K562 (cell line): ENCODE results near the gene ZC3HAV1L. TPM values are rescaled to one million over a fixed set of nuclear protein-coding genes. Genes with fewer than 3 reads are reported as not detected.
A peak's percentile ranks its signal among the peaks of the same experiment; 100 is the strongest.

Experiments used
- ATAC-seq: fragments of 200-7000 bp; cut with Tn5 transposase; 3 replicates; pipeline ENCODE4 v1.9.1; 2020; ENCODE audit warnings: moderate library complexity
- BruUV-seq: library from RNA; stranded (reverse); fragments of 400-500 nt; replicated peaks from 2 replicates; lab custom pipeline; 2021; lab: Mats Ljungman, UMichigan
- CTCF ChIA-PET: fragments of 300-600 bp; formaldehyde crosslinking; extraction: SDS; loops from one replicate; lab custom pipeline; 2021; ENCODE audit warnings: low intra/inter-chr PET ratio; lab: Yijun Ruan, JAX
- POLR2A ChIA-PET: fragments of 300-600, 350-650 bp; sonication (Branson Sonifier 250); formaldehyde crosslinking; extraction: SDS; loops from one replicate; lab custom pipeline; 2021; ENCODE audit warnings: antibody characterized with exemption, inconsistent platforms; lab: Yijun Ruan, JAX
- DNase-seq, 4 experiments: peaks; one replicate each; pipeline versions ENCODE4 v3.0.0 to v3.0.0-alpha.2; 2011 to 2018; ENCODE audit warnings: low spot score in 3 of 4, mixed read lengths in 3 of 4; ENCODE audit errors: extremely low read depth in 1 of 4
- FAIRE-seq: peaks from 2 replicates; lab custom pipeline; 2011; peaks lifted over from hg19 to GRCh38; lab: Jason Lieb, UNC
- H2AFZ ChIP-seq: 2 replicates; pipeline ENCODE4 v1.6.0; 2011; ENCODE audit warnings: low read depth, low read length, control low read depth, inconsistent platforms
- H3K27ac ChIP-seq: fragments of 200-600 bp; 3 replicates; pipeline ENCODE4 v1.8.0; 2011; ENCODE audit warnings: low read depth, mild to moderate bottlenecking, control low read depth, inconsistent platforms, low read length, moderate library complexity, mixed read lengths; ENCODE audit errors: extremely low read depth
- H3K27me3 ChIP-seq, 2 experiments: fragments of 300-600 bp in 1 of 2; 2 replicates in 1 of 2; 3 replicates in 1 of 2; pipeline versions ENCODE4 v1.6.0 to v1.8.0; 2011; ENCODE audit warnings: inconsistent platforms in 2 of 2, low read length in 2 of 2, mild to moderate bottlenecking in 1 of 2, mixed read lengths in 1 of 2, moderate library complexity in 1 of 2; ENCODE audit not compliant: control insufficient read depth in 2 of 2, insufficient read depth in 2 of 2
- H3K36me3 ChIP-seq: fragments of 300-600 bp; 3 replicates; pipeline ENCODE4 v1.8.0; 2011; ENCODE audit warnings: mild to moderate bottlenecking, low read length, inconsistent platforms; ENCODE audit not compliant: control insufficient read depth, insufficient read depth
- H3K4me1 ChIP-seq, 2 experiments: fragments of 200-600 bp in 1 of 2; replicated peaks in 1 of 2; 2 replicates in 1 of 2; 3 replicates in 1 of 2; pipeline versions ENCODE4 v1.5.1 to v1.8.0; 2011; ENCODE audit warnings: inconsistent platforms in 2 of 2, low read length in 2 of 2, mild to moderate bottlenecking in 1 of 2, mixed read lengths in 1 of 2, moderate library complexity in 1 of 2; ENCODE audit not compliant: control insufficient read depth in 2 of 2, insufficient read depth in 2 of 2
- H3K4me2 ChIP-seq: 2 replicates; pipeline ENCODE4 v1.6.1; 2011; ENCODE audit warnings: low read length, control low read depth, inconsistent platforms, mixed read lengths; ENCODE audit not compliant: insufficient read depth
- H3K4me3 ChIP-seq: fragments of 200-600 bp; sonication (generic), shearing (Covaris generic); 2 replicates; pipeline ENCODE4 v1.5.1; 2016; ENCODE audit warnings: control low read depth, inconsistent platforms
- H3K79me2 ChIP-seq: fragments of 200-600 bp; 3 replicates; pipeline ENCODE4 v1.8.0; 2011; ENCODE audit warnings: low read length, inconsistent platforms; ENCODE audit not compliant: control insufficient read depth, insufficient read depth
- H3K9ac ChIP-seq, 2 experiments: 2 replicates each; pipeline versions ENCODE4 v1.6.0 to v1.6.1; 2011; ENCODE audit warnings: low read depth in 2 of 2, low read length in 2 of 2, control low read depth in 1 of 2, inconsistent platforms in 1 of 2, mild to moderate bottlenecking in 1 of 2, mixed read lengths in 1 of 2; ENCODE audit not compliant: insufficient read depth in 1 of 2
- H3K9me1 ChIP-seq: one replicate; pipeline ENCODE4 v1.6.0; 2011; ENCODE audit warnings: inconsistent platforms, mild to moderate bottlenecking, low read length, moderate library complexity; ENCODE audit not compliant: control insufficient read depth, insufficient read depth
- H3K9me3 ChIP-seq: replicated peaks from 2 replicates; pipeline ENCODE4 v1.5.1; 2011; ENCODE audit warnings: low read depth, low read length, inconsistent platforms; ENCODE audit not compliant: control insufficient read depth, insufficient read depth
- H4K20me1 ChIP-seq: replicated peaks from 2 replicates; pipeline ENCODE4 v1.6.1; 2011; ENCODE audit warnings: low read length, inconsistent platforms, mixed read lengths; ENCODE audit not compliant: control insufficient read depth, insufficient read depth
- NR2F6 ChIP-seq: fragments of 450-650 bp; formaldehyde crosslinking; IDR thresholded peaks from 2 replicates; pipeline ENCODE4 v1.4.0; 2020; ENCODE audit warnings: mild to moderate bottlenecking
- POLR2A ChIP-seq: fragments of 450-650 bp; conservative IDR thresholded peaks from 2 replicates; pipeline ENCODE4 v1.6.1; 2016
- POLR2H ChIP-seq: IDR thresholded peaks from 2 replicates; pipeline ENCODE4 v1.6.1; 2016; ENCODE audit warnings: missing genetic modification characterization, low read depth, mild to moderate bottlenecking, control low read depth, missing compliant biosample characterization, moderate library complexity
- ZNF609 ChIP-seq: sonication (generic); formaldehyde crosslinking; IDR thresholded peaks from 2 replicates; pipeline ENCODE4 v1.8.1; 2023; ENCODE audit warnings: missing genetic modification reagents, mild to moderate bottlenecking, borderline replicate concordance
- ZNF644 ChIP-seq: fragments of 200-800 bp; sonication (Bioruptor generic); IDR thresholded peaks from 2 replicates; pipeline ENCODE4 v1.6.1; 2016; ENCODE audit warnings: low read depth, missing genetic modification characterization, missing compliant biosample characterization
- WGBS: fragments of 100-300 bp; shearing (Covaris generic); methylation state at CpG from one replicate; pipeline ENCODE4 v1.1.6; 2016; ENCODE audit warnings: low coverage, mixed read lengths; ENCODE audit not compliant: insufficient coverage; ENCODE audit errors: missing lambda C conversion rate; 5-methylcytosine and 5-hydroxymethylcytosine counted together
- in situ Hi-C: fragments of 300-500 bp; cut with MboI; formaldehyde crosslinking; loops from 4 replicates; pipeline ENCODE4 v1.15.0; 2018; ENCODE audit warnings: inconsistent platforms, mixed read lengths
- intact Hi-C: fragments of 100-400 bp; cut with micrococcal nuclease; formaldehyde crosslinking; loops from 2 replicates; pipeline ENCODE4 v1.14.2; 2022
- polyA plus RNA-seq, 8 experiments: library from polyadenylated mRNA; depleted of rRNA in 4 of 8; stranded (reverse) in 5 of 8; unstranded in 3 of 8; fragments of >200 nt; fragmentation: Nextera tagmentation in 2 of 8; fragmentation: Illumina TruSeq in 1 of 8; extraction: Ambion mirVana in 2 of 8; extraction: Trizol in 1 of 8; gene quantifications; 2 replicates each; pipeline versions ENCODE4 v1.2.1 to v1.2.3, GENCODE V29; 2011 to 2014; ENCODE audit warnings: inconsistent platforms in 1 of 8, missing spikeins in 1 of 8
- total RNA-seq, 7 experiments: library from RNA; depleted of rRNA in 6 of 7; stranded (reverse); fragments of >200 nt in 6 of 7; fragmentation: Illumina TruSeq in 2 of 7; extraction: Trizol in 2 of 7; gene quantifications; 2 replicates each; pipeline versions ENCODE4 v1.2.1 to v1.2.3, GENCODE V29; 2011 to 2021; ENCODE audit warnings: low replicate concordance in 1 of 7

Gene ZC3HAV1L
- total and polyA plus RNA-seq, 9 of the 15 experiments (the other 6 are each of a cell fraction or from before 2014, with no cell fraction given), result not detected

DNA sequence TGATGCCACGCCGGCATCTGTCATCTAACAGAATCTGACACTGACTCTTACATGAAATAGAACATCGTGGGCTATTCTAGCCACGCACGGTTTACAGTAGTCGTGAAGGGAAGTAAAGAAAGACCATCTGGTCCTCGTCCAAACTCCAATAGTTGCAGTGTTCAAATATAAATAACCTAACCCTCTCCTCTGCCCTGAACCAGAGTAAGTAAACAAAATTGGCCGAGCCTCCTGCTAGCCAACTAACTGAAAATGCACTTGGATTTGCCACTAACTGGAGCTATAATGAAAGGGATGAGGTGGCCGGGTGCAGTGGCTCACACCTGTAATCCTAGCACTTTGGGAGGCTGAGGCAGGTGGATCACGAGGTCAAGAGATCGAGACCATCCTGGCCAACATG, 29.5 kb upstream of the ZC3HAV1L start:
- in situ Hi-C loops, result no loop called here
- Histone ChIP-seq H3K27me3 (no peaks in the 10 kb centered on the region), H3K79me2 (no peaks in the 10 kb centered on the region), H3K9ac (no peak overlapping the region), H3K4me1 (no peaks in the 10 kb centered on the region), H3K36me3 (peaks cover 89% of the 10 kb centered on the region), H3K27ac (no peak overlapping the region), H2AFZ (no peak overlapping the region), H3K9me3 (no peaks in the 10 kb centered on the region), H3K9me1 (no peaks in the 10 kb centered on the region), H3K4me2 (no peak overlapping the region), H3K4me3 (no peak overlapping the region), H4K20me1 (no peaks in the 10 kb centered on the region)
- POLR2A ChIA-PET, result interaction anchor here (0.6 to 2.2 kb wide), 4 partner anchors 9 to 328 kb away, joined by 3 to 9 read pairs (median 4); no protein-coding TSS in a partner anchor
- CTCF ChIA-PET, result no interaction called here
- WGBS, result 78% methylated on average over 11 of the region's 11 CpGs
- intact Hi-C loops, result no loop called here
- no peak for FAIRE-seq
- 0 out of 2 replicates have a peak, but pooled peaks have one; percentile 10 for TF ChIP-seq POLR2H (tag)
- no peak for TF ChIP-seq NR2F6 (CRISPR knock-in tag)
- TF ChIP-seq POLR2A, result 0 out of 2 replicates have a peak, but pooled peaks have one; percentile 15
- no peak for TF ChIP-seq ZNF609 (CRISPR knock-in tag)
- no peak for TF ChIP-seq ZNF644 (tag)
- ATAC-seq, result no peak
- DNase-seq, result no peak
- no TSS peak for BruUV-seq
